ENCODE results near the gene KIF16B.

Gene KIF16B

DNA sequence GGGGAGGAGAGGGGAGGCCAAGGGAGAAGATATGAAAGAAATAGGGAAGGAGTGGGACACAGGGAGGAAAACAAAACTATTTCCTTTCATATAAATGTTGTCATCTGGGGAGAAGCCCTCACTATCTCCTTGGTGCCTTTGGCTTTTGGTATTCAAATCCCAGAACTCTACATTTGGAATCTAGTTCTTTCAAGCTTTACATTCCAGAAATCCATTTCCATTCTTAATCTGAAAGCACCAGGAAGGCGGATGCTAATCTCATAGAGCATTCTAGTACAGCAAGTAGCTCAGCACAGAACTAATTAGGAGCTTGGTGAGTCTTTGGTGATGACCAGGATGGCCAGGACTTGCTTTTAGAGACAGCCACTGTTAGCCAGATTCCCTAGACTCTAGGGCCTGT, 177.9 kb downstream of the KIF16B start:
- Histone ChIP-seq H3K4me1 (ENCODE audit: control insufficient read depth in 1 of 2, insufficient read depth in 1 of 2, low read depth in 1 of 2, low read length in 1 of 2) (no peaks in the 10 kb centered on the region), H3K9me3 (no peaks in the 10 kb centered on the region), H3K36me3 (no peaks in the 10 kb centered on the region), H3K4me3 (ENCODE audit: low read depth in 1 of 2, low read length in 1 of 2) (no peak overlapping the region), H3K27me3 (no peaks in the 10 kb centered on the region), H3K27ac (no peak overlapping the region)
- TF ChIP-seq, protein P1, sequence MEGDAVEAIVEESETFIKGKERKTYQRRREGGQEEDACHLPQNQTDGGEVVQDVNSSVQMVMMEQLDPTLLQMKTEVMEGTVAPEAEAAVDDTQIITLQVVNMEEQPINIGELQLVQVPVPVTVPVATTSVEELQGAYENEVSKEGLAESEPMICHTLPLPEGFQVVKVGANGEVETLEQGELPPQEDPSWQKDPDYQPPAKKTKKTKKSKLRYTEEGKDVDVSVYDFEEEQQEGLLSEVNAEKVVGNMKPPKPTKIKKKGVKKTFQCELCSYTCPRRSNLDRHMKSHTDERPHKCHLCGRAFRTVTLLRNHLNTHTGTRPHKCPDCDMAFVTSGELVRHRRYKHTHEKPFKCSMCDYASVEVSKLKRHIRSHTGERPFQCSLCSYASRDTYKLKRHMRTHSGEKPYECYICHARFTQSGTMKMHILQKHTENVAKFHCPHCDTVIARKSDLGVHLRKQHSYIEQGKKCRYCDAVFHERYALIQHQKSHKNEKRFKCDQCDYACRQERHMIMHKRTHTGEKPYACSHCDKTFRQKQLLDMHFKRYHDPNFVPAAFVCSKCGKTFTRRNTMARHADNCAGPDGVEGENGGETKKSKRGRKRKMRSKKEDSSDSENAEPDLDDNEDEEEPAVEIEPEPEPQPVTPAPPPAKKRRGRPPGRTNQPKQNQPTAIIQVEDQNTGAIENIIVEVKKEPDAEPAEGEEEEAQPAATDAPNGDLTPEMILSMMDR (IDR thresholded peaks at IDR 0.05) = no peak

DNA sequence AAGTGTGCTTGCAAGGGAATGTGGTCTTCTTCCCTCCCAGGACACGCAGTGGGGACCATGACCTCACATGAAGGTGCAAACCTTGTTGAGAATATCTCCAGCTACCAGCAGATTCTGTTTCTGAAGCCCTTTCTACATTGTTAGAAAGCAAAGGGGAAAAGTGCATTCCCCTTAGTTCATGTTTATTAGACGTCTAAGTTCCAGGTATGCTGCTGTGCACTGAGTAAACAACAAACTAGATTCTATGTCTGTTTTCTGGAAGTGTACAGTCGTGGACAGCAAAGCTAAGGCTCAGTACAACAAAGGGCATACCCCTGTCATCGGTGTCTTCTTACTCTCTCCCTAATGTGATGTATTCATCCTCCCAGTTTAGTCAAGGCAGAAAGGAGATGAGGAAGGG, 178.5 kb downstream of the KIF16B start:
- Histone ChIP-seq H3K27me3 (no peaks in the 10 kb centered on the region), H3K4me3 (ENCODE audit: low read depth in 1 of 2, low read length in 1 of 2) (no peak overlapping the region), H3K4me1 (ENCODE audit: control insufficient read depth in 1 of 2, insufficient read depth in 1 of 2, low read depth in 1 of 2, low read length in 1 of 2) (no peaks in the 10 kb centered on the region), H3K9me3 (no peaks in the 10 kb centered on the region), H3K27ac (no peak overlapping the region), H3K36me3 (no peaks in the 10 kb centered on the region)
- TF ChIP-seq, protein P1 (IDR thresholded peaks at IDR 0.05) = no peak

DNA sequence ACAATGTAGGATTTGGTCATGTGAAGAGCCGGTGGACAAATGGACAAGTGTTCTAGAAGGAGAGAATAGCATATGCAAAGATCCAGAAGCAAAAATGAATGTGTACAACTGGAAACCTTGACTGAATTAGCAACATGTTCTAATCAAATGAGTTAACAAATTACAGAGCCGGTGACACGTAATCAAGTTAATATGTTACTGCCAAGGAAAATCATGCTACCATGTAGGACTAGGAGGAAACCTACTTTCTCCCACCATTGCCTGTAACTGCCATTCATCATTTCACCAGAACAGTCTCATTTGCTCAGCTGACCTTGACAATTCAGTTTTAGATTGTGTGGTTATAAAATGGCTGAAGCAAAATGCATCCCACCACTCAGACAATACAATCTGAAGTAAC, 179.4 kb downstream of the KIF16B start:
- TF ChIP-seq, protein P1 (IDR thresholded peaks at IDR 0.05) = no peak
- Histone ChIP-seq H3K27me3 (no peaks in the 10 kb centered on the region), H3K27ac (no peak overlapping the region), H3K36me3 (no peaks in the 10 kb centered on the region), H3K9me3 (no peaks in the 10 kb centered on the region), H3K4me3 (ENCODE audit: low read depth in 1 of 2, low read length in 1 of 2) (no peak overlapping the region), H3K4me1 (ENCODE audit: control insufficient read depth in 1 of 2, insufficient read depth in 1 of 2, low read depth in 1 of 2, low read length in 1 of 2) (no peaks in the 10 kb centered on the region)

DNA sequence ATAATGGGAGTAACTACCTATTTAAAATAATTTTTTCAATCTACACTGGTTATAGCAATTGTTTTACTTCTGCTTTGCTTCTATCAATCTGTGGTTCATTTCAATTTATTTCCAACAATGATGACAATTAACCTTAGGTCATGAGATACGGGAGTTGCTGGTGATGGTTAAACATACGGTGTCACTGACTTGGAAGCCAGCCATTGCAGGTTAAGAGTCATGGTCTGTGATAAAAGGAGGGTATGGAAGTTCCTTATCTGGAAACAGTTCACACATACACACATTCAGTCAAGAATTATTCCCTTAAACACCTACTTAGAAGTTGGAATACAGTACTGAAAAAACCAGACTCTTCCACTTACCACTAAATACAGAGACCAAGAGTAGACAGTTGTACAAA, 180.0 kb downstream of the KIF16B start:
- Histone ChIP-seq H3K27me3 (no peaks in the 10 kb centered on the region), H3K9me3 (no peaks in the 10 kb centered on the region), H3K4me1 (ENCODE audit: control insufficient read depth in 1 of 2, insufficient read depth in 1 of 2, low read depth in 1 of 2, low read length in 1 of 2) (no peaks in the 10 kb centered on the region), H3K27ac (no peak overlapping the region), H3K4me3 (ENCODE audit: low read depth in 1 of 2, low read length in 1 of 2) (no peak overlapping the region), H3K36me3 (no peaks in the 10 kb centered on the region)
- TF ChIP-seq, protein P1 (IDR thresholded peaks at IDR 0.05) = no peak

DNA sequence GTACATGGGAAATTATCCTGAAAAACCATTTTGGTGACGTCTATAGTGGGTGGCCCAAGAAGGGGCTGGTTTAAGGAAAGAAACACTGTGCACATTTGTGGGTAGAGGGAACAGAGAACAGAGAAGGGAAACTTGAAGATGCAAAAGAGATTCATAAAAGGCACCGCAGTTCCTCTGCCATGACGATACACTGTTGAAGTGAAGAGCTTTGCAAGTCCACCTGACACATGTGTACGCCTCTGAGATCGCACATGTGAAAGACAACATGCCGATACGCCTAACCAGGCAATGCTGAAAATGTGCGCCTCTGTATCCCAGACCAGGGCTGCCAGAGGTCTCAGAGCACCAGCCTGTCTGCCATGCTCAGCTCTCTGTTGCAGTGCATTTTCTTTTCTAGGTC, 180.9 kb downstream of the KIF16B start:
- Histone ChIP-seq H3K9me3 (no peaks in the 10 kb centered on the region), H3K4me3 (ENCODE audit: low read depth in 1 of 2, low read length in 1 of 2) (no peak overlapping the region), H3K36me3 (no peaks in the 10 kb centered on the region), H3K4me1 (ENCODE audit: control insufficient read depth in 1 of 2, insufficient read depth in 1 of 2, low read depth in 1 of 2, low read length in 1 of 2) (no peaks in the 10 kb centered on the region), H3K27me3 (no peaks in the 10 kb centered on the region), H3K27ac (no peak overlapping the region)
- TF ChIP-seq, protein P1 (IDR thresholded peaks at IDR 0.05) = no peak

DNA sequence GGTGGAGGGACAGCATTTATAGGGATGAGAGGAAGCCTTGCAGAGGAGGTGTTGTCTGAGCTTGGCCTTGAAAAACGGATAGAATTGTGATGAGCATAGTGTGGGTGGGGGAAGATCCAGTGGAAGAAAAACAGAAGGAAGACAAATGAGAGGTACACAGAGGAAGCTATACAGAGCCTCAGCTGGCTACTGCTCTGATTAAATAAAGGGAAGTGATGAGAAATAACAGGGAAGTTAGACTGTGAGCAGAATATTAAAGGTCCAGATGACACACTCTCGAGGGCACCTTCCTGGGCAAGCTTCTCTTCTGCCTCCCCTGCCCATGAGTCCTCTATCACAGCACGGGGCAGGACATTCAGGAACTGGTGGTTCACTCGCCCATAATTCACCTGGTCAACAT, 182.3 kb downstream of the KIF16B start:
- Histone ChIP-seq H3K4me1 (ENCODE audit: control insufficient read depth in 1 of 2, insufficient read depth in 1 of 2, low read depth in 1 of 2, low read length in 1 of 2) (no peaks in the 10 kb centered on the region), H3K4me3 (ENCODE audit: low read depth in 1 of 2, low read length in 1 of 2) (no peak overlapping the region), H3K27ac (no peak overlapping the region), H3K9me3 (no peaks in the 10 kb centered on the region), H3K27me3 (no peaks in the 10 kb centered on the region), H3K36me3 (no peaks in the 10 kb centered on the region)
- TF ChIP-seq, protein P1 (IDR thresholded peaks at IDR 0.05) = no peak

Measured in neutrophil (primary cell).